ENCODE measurements around the gene TMEM8B. TPM values are rescaled to one million over a fixed set of nuclear protein-coding genes. Genes with fewer than 3 reads are reported as not detected.

The TMEM8B gene, protein sequence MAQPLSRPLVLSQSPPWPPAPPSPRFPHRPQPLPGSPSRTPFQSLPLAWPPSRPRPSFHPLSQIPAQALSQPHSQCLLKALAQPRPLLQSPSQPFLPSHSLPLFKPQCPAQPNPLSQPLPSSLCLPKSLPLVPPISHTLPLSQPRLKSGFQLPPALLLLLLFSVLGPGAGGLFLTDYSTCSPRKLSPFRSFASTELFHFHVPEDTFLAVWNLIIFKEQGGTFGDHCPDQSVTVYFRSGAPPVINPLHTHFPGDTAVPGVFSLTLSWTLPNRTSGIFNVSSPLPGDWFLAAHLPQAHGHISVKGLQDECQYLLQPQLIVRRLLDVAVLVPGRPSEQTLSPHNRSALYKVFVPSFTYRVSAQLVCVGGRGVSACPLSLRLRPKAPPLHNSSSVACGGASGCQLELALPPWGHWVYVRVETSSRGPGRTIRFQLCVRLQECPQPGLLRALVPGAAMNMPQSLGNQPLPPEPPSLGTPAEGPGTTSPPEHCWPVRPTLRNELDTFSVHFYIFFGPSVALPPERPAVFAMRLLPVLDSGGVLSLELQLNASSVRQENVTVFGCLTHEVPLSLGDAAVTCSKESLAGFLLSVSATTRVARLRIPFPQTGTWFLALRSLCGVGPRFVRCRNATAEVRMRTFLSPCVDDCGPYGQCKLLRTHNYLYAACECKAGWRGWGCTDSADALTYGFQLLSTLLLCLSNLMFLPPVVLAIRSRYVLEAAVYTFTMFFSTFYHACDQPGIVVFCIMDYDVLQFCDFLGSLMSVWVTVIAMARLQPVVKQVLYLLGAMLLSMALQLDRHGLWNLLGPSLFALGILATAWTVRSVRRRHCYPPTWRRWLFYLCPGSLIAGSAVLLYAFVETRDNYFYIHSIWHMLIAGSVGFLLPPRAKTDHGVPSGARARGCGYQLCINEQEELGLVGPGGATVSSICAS
- 1 to 10 TPM; 3.8 to 4.0 TPM for total RNA-seq

DNA sequence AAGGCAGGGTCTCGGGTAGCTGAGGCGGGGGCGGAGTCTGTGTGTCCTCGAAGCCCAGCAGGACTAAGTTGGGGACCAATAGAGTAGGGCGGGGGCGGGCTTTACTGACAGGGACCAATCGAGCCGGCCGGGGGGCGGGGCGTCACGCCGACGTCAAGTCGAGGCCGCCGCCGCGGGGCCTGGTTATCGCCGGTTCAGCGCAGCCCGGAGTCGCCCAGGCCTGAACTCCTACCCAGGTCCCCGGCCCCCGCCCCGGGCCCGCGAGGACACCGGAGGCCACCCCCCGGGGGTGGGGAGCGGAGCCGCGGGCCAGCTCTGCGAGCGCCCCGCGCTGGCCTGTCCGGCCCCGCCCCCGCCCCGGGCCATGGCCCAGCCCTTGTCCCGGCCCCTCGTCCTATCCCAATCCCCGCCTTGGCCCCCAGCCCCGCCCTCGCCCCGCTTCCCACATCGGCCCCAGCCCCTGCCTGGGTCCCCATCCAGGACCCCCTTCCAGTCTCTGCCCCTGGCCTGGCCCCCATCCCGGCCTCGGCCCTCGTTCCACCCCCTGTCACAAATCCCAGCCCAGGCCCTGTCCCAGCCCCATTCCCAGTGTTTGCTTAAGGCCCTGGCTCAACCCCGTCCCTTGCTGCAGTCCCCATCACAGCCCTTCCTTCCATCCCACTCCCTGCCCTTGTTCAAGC, at the start of gene TMEM8B:
TMEM8B (plus strand) TSS at position 145 of the 680 bp plus-strand sequence; CDS start at position 365, 220 bp downstream.
- CTCF ChIA-PET = interaction anchor here (0.7 to 1.7 kb wide), 2 partner anchors 16 to 40 kb away, joined by 3 to 4 read pairs; no protein-coding TSS in a partner anchor
- POLR2A ChIA-PET = interaction anchor here (1.1 kb wide), 1 partner anchor 15 kb away, joined by 5 read pairs; the partner anchor contains the start of gene HINT2
- Mint-ChIP-seq H3K27me3 (peaks cover 3% of the 10 kb centered on the region), H3K4me3 (peak within 1 kb of the TSS; percentile 91), H3K27ac (peak within 1 kb of the TSS; percentile 89), H3K4me1 (peaks cover 32% of the 10 kb centered on the region), H3K9me3 (no peaks in the 10 kb centered on the region), H3K36me3 (ENCODE audit: low read depth) (no peaks in the 10 kb centered on the region)
- peak; percentile 95 for DNase-seq

DNA sequence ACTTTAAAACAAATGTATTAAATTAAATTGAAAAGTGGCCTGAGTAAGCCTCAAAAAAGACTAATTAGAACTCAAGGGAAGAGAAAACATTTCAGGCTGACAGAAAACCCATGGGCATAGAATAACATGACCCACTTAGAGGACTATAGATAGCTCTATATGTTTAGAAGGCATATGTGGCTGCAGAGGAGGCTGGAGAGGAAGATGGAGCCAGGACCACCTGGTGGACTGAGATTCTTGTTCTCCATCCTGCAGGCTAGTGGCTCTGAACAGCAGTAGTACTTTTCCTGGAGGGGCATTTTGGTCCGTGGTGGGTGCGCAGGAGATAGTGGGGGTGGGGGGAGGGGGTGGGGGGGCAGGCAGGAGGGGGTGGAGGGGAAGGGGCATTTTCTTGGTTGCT, 48.0 kb upstream of the TMEM8B start:
- H3K9me3 Mint-ChIP-seq = no peaks in the 10 kb centered on the region
- H3K27me3 Mint-ChIP-seq = no peaks in the 10 kb centered on the region
- H3K4me3 Mint-ChIP-seq = no peak overlapping the region
- POLR2A ChIA-PET = no interaction called here
- no peak overlapping the region for H3K27ac Mint-ChIP-seq
- DNase-seq = no peak
- H3K4me1 Mint-ChIP-seq = no peaks in the 10 kb centered on the region
- H3K36me3 Mint-ChIP-seq (ENCODE audit: low read depth) = peaks cover 12% of the 10 kb centered on the region
- CTCF ChIA-PET = interaction anchor here (0.6 kb wide), 1 partner anchor 18 kb away, joined by 3 read pairs; no protein-coding TSS in a partner anchor

DNA sequence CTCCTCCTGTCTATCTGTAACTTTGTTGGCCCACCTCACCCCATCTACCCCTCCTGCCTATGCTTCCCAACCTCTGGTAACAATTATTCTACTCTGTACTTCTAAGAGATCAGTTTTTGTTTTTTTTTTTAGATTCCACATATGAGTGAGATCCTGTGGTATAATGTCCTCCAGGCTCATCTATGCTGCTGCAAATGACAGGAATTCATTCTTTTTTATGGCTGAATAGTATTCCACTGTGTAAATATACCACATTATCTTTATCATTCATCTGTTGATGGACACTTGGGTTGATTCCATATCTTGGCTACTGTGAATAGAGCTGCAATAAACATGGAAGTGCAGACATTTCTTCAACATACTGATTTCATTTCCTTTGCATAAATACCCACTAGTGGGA, 45.6 kb upstream of the TMEM8B start:
- H3K9me3 Mint-ChIP-seq = no peaks in the 10 kb centered on the region
- H3K36me3 Mint-ChIP-seq (ENCODE audit: low read depth) = peaks cover 10% of the 10 kb centered on the region
- CTCF ChIA-PET = interaction anchor here (0.6 kb wide), 1 partner anchor 1046 kb away, joined by 3 read pairs; no protein-coding TSS in a partner anchor
- no peak overlapping the region for H3K27ac Mint-ChIP-seq
- H3K4me3 Mint-ChIP-seq = no peak overlapping the region
- no peaks in the 10 kb centered on the region for H3K4me1 Mint-ChIP-seq
- H3K27me3 Mint-ChIP-seq = no peaks in the 10 kb centered on the region
- DNase-seq = no peak
- POLR2A ChIA-PET = no interaction called here

DNA sequence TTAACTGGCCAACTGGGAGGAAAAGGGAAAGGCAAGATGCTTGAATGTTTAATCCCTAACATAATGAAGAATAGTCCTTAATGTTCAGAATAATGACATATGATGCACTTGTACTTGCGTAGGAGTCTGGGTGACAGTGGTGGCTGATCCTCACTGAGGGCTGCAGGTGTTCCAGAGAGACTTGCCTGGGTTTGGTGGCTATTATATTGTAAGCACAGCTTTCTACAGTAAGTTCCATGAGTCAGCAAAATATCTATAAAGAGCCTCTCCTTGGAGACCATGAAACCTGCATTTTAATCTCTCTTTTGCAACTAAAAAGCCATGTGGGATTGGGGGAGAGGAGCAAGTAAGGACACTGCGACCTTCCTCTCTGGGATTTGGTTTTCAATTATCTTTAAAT, 39.5 kb upstream of the TMEM8B start:
- ChIA-PET POLR2A (no interaction called here), CTCF (interaction anchor here (0.8 to 1.9 kb wide), 20 partner anchors 7 to 176 kb away, joined by 3 to 10 read pairs (median 4); partner anchors contain the start of genes FAM221B, SPAG8 and TMEM8B)
- Mint-ChIP-seq H3K27ac (no peak overlapping the region), H3K36me3 (ENCODE audit: low read depth) (no peaks in the 10 kb centered on the region), H3K9me3 (no peaks in the 10 kb centered on the region), H3K4me3 (no peak overlapping the region), H3K4me1 (peaks cover 12% of the 10 kb centered on the region), H3K27me3 (no peaks in the 10 kb centered on the region)
- no peak for DNase-seq

DNA sequence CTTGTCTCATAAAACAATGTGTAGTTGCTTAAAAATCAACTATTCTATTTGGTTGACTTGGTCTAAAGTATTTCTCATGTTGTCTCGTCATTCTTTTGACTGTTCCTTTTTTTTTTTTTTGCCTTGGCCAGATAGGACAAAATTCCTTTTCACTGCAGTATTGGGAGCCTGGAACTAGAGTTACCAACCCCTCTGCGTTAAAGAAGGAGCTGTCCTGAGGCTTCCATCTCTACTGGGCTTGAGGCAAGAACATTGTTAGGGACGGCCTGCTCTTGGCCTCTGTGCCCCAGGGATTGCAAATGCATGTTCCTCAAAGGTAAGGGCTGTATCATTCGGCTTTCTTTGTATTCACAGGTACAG, 39.0 kb upstream of the TMEM8B start:
- H3K4me1 Mint-ChIP-seq = peaks cover 13% of the 10 kb centered on the region

DNA sequence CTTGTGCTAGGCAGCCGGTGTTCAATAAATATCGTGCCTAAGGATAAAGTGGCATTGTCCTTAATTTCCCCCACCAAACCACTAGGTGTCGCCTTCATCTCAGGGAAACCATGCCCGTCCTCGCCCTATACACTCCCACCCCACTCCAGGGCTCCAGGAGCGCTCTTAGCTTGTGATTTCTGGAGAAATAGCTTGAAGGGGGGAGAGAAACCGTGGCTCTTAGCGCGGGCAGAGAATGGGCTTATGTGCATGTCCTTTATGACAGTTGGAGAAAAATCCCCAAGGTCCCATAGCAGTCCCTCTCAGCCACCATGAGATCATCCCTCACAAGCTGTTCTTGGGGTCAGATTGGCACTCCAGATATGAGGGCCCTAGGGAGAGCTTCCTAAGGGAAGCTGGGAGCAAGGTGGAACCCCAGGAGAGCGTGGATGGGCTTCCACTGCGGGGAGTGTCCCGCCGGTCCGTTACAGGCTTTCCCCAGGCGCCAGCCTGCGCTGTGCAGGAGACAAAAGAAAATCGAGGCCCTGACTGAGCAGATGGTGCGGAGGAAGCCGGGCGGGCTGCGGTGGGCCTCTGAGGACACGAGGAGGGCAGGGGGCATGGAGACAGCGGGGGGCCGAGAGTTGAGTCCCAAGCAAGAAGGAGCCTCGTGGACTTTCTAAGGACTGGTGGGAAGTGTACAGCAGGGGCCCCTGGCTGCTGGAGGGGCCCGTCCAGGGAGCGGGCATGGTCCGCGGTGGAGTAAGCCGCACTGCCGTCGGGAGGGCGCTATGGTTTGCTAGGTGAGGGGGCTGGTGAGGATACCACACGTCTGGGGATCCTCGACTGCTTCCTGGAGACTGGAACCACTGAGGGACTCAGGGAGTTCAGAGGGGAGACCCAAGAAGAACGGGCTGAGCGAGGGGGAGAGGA, 38.4 kb upstream of the TMEM8B start:
- Mint-ChIP-seq H3K27me3 (no peaks in the 10 kb centered on the region), H3K4me1 (peaks cover 16% of the 10 kb centered on the region), H3K9me3 (no peaks in the 10 kb centered on the region), H3K36me3 (ENCODE audit: low read depth) (no peaks in the 10 kb centered on the region), H3K27ac (no peak overlapping the region), H3K4me3 (no peak overlapping the region)
- ChIA-PET POLR2A (no interaction called here), CTCF (interaction anchor here (0.5 to 1.9 kb wide), 25 partner anchors 9 to 1787 kb away, joined by 3 to 10 read pairs (median 4); partner anchors contain the start of genes ARHGEF39, GBA2, RGP1 and SPAG8)
- DNase-seq = peak; percentile 75

More for the DNA sequence above, 39.0 kb upstream of the TMEM8B start:
- ChIA-PET POLR2A (no interaction called here), CTCF (interaction anchor here (0.6 to 1.9 kb wide), 22 partner anchors 8 to 1787 kb away, joined by 3 to 10 read pairs (median 4); partner anchors contain the start of genes ARHGEF39 and SPAG8)
- Mint-ChIP-seq H3K27me3 (no peaks in the 10 kb centered on the region), H3K4me3 (no peak overlapping the region), H3K36me3 (ENCODE audit: low read depth) (no peaks in the 10 kb centered on the region), H3K27ac (no peak overlapping the region), H3K9me3 (no peaks in the 10 kb centered on the region)
- DNase-seq = no peak

DNA sequence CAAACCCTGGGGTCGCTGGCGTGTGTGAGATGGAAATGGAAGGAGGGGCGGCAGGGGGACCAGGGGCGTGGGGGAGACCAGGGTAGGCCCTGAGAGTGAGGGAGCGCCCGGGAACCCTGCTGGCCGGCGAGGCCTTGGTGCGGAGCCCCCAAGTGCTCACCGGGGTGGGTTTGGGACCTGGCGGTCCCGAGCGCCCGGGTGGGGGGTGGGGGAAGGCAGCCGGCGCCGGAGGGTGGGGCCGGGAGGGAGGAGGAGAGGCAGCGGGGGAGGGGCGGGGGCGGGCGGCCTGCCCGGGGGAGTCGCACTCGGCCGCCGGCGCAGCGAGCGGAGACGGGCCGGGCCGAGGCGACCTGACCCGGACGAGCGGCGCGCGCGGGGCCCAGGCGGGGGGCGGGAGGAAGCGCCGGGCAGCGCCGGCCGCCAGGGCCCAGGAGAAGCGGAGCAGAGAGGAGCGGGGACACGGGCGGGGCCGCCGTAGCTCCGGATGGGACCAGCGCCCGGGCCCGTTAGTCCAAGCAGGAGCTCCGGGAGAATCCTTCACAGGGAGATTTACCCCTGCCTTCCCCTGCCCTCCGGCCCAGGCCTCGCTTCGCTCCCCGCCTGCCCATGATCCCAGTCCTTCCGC, 37.6 kb upstream of the TMEM8B start, which contains the start of gene NPR2:
NPR2 (plus strand) TSS at position 295 of the 625 bp plus-strand sequence. CDS start 818 bp downstream, outside the sequence.
- DNase-seq = no peak
- Mint-ChIP-seq H3K4me1 (peaks cover 16% of the 10 kb centered on the region), H3K36me3 (ENCODE audit: low read depth) (no peaks in the 10 kb centered on the region), H3K27ac (no peak within 1 kb of the TSS), H3K9me3 (no peaks in the 10 kb centered on the region), H3K27me3 (no peaks in the 10 kb centered on the region), H3K4me3 (no peak within 1 kb of the TSS)
- ChIA-PET POLR2A (no interaction called here), CTCF (interaction anchor here (1.7 kb wide), 1 partner anchor 23 kb away, joined by 5 read pairs; the partner anchor contains the start of gene HINT2)

DNA sequence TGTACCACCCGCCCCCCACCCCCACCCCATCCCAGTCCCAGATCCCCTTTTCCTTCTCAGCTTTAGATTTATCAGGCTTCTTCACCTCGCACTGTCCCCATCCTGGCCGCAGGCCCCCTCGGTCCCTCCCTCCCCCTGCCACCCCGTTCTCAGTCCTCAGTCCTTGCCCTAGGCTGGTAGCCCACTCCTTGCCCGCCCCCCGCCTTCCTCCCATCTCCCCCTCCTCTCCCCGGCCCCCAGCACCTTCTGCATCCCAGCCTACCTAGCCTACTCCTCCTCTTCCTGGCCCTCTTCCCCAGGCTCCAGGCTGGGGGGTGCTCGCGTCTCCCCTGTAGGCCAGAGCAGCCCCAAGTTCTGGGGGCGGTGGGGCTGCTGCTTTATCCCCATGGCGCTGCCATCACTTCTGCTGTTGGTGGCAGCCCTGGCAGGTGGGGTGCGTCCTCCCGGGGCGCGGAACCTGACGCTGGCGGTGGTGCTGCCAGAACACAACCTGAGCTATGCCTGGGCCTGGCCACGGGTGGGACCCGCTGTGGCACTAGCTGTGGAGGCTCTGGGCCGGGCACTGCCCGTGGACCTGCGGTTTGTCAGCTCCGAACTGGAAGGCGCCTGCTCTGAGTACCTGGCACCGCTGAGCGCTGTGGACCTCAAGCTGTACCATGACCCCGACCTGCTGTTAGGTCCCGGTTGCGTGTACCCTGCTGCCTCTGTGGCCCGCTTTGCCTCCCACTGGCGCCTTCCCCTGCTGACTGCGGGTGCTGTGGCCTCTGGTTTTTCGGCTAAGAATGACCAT, 36.8 kb upstream of the TMEM8B start:
- H3K27me3 Mint-ChIP-seq = no peaks in the 10 kb centered on the region
- ChIA-PET POLR2A (interaction anchor here (0.6 kb wide), 1 partner anchor 97 kb away, joined by 3 read pairs; no protein-coding TSS in a partner anchor), CTCF (interaction anchor here (1.7 kb wide), 1 partner anchor 22 kb away, joined by 5 read pairs; the partner anchor contains the start of gene HINT2)
- peaks cover 20% of the 10 kb centered on the region for H3K4me1 Mint-ChIP-seq
- no peak for DNase-seq
- no peaks in the 10 kb centered on the region for H3K36me3 Mint-ChIP-seq (ENCODE audit: low read depth)
- no peak overlapping the region for H3K4me3 Mint-ChIP-seq
- no peaks in the 10 kb centered on the region for H3K9me3 Mint-ChIP-seq
- H3K27ac Mint-ChIP-seq = no peak overlapping the region

DNA sequence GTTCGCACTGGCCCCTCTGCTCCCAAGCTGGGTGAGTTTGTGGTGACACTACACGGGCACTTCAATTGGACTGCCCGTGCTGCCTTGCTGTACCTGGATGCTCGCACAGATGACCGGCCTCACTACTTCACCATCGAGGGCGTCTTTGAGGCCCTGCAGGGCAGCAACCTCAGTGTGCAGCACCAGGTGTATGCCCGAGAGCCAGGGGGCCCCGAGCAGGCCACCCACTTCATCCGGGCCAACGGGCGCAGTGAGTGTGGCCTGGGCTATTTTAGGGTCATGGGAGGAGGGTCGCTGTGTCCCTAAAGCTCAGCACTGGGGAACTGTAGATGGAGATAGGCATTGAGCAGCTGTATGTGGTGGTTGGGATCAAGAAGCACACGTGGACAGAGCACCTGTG, 36.2 kb upstream of the TMEM8B start:
- no peak overlapping the region for H3K27ac Mint-ChIP-seq
- H3K9me3 Mint-ChIP-seq = no peaks in the 10 kb centered on the region
- no peaks in the 10 kb centered on the region for H3K27me3 Mint-ChIP-seq
- no peaks in the 10 kb centered on the region for H3K36me3 Mint-ChIP-seq (ENCODE audit: low read depth)
- DNase-seq = no peak
- POLR2A ChIA-PET = interaction anchor here (0.6 kb wide), 1 partner anchor 98 kb away, joined by 3 read pairs; no protein-coding TSS in a partner anchor
- no peak overlapping the region for H3K4me3 Mint-ChIP-seq
- peaks cover 23% of the 10 kb centered on the region for H3K4me1 Mint-ChIP-seq
- CTCF ChIA-PET = interaction anchor here (1.7 kb wide), 1 partner anchor 21 kb away, joined by 5 read pairs; the partner anchor contains the start of gene HINT2

DNA sequence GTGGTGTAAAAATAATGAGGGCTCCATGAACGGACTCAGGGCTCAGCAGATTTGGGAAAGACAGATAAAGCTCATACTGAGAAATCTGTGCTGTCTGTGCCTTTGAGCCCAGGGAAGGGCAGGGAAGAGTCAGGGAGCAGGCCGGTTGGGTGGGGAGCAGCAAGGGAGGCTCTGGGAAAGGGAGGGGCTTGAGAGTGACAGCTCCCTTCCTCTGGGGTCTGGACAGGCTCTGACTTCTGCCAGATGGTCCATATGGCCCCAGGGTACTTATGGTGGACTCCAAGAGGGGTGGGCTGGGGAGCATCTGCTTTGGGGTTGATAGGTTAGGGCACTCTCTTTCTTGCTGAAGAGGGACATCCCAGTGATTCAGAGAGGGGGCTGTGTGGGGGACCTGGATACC, 35.6 kb upstream of the TMEM8B start:
- DNase-seq = no peak
- H3K27me3 Mint-ChIP-seq = no peaks in the 10 kb centered on the region
- H3K36me3 Mint-ChIP-seq (ENCODE audit: low read depth) = no peaks in the 10 kb centered on the region
- peaks cover 26% of the 10 kb centered on the region for H3K4me1 Mint-ChIP-seq
- no peaks in the 10 kb centered on the region for H3K9me3 Mint-ChIP-seq
- POLR2A ChIA-PET = no interaction called here
- peak overlapping the region; percentile 32 for H3K27ac Mint-ChIP-seq
- CTCF ChIA-PET = no interaction called here
- no peak overlapping the region for H3K4me3 Mint-ChIP-seq

Data from activated CD4-positive, alpha-beta T cell treated with anti-CD3 and anti-CD28 coated beads, Interleukin-2, amount 10 ng/mL, durations not matched to agents 7 days and 5 days (primary cell).